Measurements from ENCODE around the gene TMEM156.
A peak's percentile ranks its signal among the peaks of the same experiment; 100 is the strongest.
"Not testable (repeated sequence)": the region's sequence is repeated elsewhere in the genome, so short reads cannot be mapped to it uniquely, and the experiment has no call there.

The TMEM156 gene

DNA sequence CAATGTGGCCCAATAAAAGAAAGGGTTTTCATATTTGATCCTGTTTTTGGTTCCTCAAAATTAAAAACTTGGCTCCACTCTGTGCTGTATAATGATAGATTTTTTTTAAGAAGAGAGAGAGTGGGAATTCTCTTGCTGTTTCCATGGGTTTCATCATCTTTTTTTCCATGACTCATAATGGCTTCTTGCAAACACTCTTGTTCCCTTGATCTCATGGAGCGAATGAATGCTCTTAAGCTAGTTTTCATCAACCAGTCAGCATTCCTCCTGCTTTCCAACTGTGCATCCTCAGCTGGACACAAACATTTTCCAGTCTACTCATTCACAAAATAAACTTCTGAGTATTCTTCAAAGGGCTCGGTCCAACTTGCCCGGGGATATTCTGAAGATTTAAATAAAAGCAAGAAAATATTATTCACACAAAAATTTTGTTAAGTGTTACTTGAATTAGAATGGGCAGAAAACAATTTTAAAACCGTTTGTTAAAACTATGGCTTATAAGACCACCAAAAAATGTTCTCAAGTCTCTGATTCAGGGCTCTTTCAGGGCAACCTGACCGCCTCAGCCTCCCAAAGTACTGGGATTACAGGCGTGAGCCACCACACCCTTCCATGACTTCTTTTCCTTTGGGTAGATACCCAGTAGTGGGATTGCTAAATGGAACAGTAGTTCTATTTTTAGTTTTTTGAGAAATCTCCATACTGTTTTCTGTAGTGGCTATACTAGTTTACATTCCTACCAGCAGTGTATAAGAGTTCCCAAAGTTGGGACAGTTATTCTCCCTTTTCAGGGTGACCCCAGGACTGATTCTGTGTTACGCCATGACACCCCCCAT is 64.7 kb downstream of the TMEM156 start:
- no peak for TF ChIP-seq CTCF (IDR thresholded peaks at IDR 0.05; ENCODE audit: extremely low read depth, missing control alignments)
- no peak for DNase-seq (ENCODE audit: low spot score)

DNA sequence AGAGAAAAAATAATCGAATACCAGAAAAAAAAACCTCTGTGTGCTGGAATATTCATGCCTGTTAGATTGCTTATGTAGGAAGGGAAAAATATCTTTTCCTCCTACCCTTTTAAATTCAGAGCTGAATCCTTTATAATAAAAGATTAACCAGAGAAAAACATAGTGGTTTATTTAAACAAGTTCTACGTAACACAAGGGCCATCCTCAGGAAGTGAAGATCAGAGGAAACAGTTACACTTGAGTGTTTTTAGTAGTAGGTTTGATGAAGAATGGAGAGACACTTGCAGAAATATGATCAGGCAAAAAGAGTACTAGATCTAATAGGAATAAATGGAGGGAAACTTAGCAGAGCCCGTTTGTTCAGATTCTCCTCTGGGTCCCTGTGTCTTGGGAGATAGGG is 66.3 kb downstream of the TMEM156 start:
- no peak for TF ChIP-seq CTCF (IDR thresholded peaks at IDR 0.05; ENCODE audit: extremely low read depth, missing control alignments)
- DNase-seq (ENCODE audit: low spot score), result no peak

- no peak for DNase-seq (ENCODE audit: low spot score)
- no peak for TF ChIP-seq CTCF (IDR thresholded peaks at IDR 0.05; ENCODE audit: extremely low read depth, missing control alignments)
Observed at GRCh38 chr4:38964942-38965775, 67.0 kb downstream of the TMEM156 start.

DNA sequence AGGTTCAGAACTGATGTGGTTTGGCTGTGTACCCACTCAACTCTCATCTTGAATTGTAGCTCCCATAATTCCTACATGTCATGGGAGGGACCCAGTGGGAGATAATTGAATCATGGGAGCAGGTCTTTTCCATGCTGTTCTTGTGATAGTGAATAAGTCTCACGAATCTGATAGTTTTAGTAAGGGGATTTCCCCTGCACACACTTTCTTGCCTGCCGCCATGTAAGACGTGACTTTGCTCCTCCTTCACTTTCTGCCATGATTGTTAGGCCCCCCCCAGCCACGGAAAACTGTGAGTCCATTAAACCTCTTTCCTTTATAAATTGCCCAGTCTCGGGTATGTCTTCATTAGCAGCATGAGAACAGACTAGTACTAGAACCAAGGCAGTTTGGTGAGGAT is 73.0 kb downstream of the TMEM156 start:
- DNase-seq (ENCODE audit: low spot score), result not testable (repeated sequence)

DNA sequence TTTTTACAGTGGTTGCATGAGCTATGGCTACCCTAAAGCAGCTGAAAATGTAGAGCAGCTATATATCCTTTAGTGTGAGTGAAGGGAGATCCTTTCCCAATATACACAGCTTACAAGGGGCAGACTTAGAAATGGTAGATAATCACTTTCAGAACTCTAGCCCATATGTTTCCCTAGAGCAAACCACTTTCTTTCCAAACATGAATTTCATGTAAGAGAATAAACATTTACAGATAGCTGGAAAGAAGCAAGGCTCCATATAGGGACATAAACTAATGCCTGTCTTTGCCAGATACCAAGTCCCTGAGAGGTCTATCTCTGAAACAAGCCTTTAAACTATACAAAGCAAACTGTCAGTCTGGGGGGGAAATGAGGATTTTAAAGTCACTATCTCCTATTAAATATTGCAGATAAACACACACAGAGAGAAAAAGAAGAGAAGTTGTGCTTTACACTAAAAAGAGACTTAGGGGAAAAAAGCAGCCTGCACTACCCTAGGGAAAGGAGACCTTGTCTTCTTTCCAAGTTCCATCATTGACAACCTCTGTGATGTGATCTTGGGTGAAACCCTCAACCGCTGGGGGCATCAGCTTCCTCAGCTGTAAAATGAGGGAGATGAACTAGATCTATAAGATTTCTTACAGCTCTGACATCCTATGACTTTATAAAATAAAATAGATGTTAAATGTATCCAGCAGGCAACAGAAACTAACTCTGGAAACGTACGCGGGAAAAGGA is 73.6 kb downstream of the TMEM156 start:
- no peak for DNase-seq (ENCODE audit: low spot score)
- no peak for TF ChIP-seq CTCF (IDR thresholded peaks at IDR 0.05; ENCODE audit: extremely low read depth, missing control alignments)

DNA sequence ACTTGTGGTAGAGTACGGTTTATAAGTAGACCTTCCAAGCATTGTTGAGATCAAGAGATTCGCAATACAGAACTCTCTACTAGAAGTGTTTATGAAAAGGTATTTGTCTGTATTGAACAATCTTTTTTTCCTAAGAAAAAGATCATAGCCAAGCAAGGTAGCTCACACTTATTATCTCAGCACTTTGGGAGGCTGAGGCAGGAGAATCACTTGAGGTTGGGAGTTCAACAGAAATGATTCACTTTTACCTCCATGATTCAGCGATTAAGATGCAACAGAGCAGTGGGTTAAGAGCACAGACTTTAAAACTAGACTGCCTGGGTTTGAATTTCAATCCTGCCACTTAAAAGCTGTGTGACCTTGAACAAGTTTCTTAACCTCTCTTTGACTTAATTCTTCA is 74.3 kb downstream of the TMEM156 start:
- DNase-seq (ENCODE audit: low spot score), result no peak
- no peak for TF ChIP-seq CTCF (IDR thresholded peaks at IDR 0.05; ENCODE audit: extremely low read depth, missing control alignments)

GRCh38 chr4:38957261-38957815 is 74.9 kb downstream of the TMEM156 start:
- DNase-seq (ENCODE audit: low spot score), result peak; percentile 8

More at GRCh38 chr4:38957261-38957815, 74.9 kb downstream of the TMEM156 start:
- TF ChIP-seq CTCF (IDR thresholded peaks at IDR 0.05; ENCODE audit: extremely low read depth, missing control alignments), result no peak
